ENCODE results near the gene ADAM30.

DNA sequence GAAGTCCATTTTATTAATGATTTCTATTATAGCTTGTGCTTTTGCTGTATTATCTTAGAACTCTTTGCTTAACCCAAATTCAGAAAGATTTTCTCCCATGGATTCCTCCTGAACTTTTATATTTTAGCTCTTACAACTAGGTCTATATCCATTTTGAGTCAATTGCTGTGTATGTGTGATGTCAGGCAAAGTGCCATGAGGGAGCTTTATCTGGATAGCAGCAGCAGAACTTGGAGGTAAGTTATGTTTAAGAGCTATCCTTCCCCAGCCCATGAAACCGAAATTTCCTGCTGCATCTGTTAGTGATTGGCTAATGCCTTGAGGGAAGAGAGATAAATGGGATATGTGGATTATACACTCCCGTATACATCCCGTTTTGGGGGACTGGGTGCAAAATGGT is 29.9 kb downstream of the ADAM30 start:
- TF ChIP-seq, protein P1, sequence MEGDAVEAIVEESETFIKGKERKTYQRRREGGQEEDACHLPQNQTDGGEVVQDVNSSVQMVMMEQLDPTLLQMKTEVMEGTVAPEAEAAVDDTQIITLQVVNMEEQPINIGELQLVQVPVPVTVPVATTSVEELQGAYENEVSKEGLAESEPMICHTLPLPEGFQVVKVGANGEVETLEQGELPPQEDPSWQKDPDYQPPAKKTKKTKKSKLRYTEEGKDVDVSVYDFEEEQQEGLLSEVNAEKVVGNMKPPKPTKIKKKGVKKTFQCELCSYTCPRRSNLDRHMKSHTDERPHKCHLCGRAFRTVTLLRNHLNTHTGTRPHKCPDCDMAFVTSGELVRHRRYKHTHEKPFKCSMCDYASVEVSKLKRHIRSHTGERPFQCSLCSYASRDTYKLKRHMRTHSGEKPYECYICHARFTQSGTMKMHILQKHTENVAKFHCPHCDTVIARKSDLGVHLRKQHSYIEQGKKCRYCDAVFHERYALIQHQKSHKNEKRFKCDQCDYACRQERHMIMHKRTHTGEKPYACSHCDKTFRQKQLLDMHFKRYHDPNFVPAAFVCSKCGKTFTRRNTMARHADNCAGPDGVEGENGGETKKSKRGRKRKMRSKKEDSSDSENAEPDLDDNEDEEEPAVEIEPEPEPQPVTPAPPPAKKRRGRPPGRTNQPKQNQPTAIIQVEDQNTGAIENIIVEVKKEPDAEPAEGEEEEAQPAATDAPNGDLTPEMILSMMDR (IDR thresholded peaks at IDR 0.05; ENCODE audit: low read length): no peak
- no peak for TF ChIP-seq EZH2 (IDR thresholded peaks at IDR 0.05; ENCODE audit: borderline replicate concordance, low read length)
